CD4-positive, alpha-beta memory T cell (primary cell): ENCODE data around the gene PRKAG2. TPM values are rescaled to one million over a fixed set of nuclear protein-coding genes. Genes with fewer than 3 reads are reported as not detected.

Source experiments
- CTCF ChIA-PET: fragments of 350-600 bp; sonication (Branson Sonifier 250); formaldehyde crosslinking; loops from one replicate; lab custom pipeline; 2021; ENCODE audit warnings: inconsistent platforms; ENCODE audit not compliant: partially characterized antibody; lab: Charles Lee
- POLR2A ChIA-PET: fragments of 350-600 bp; sonication (Branson Sonifier 250); formaldehyde crosslinking; loops from one replicate; lab custom pipeline; 2021; ENCODE audit not compliant: partially characterized antibody; lab: Charles Lee
- DNase-seq, 5 donors: peaks; one replicate each; pipeline versions ENCODE4 v3.0.0 to v3.0.0-alpha.2; 2020 to 2022; ENCODE audit warnings: mixed read lengths in 1 of 5
- H3K27ac ChIP-seq: one replicate; pipeline ENCODE4 v1.7.0; 2013; ENCODE audit warnings: low read depth, low read length
- H3K27me3 ChIP-seq: 2 replicates; pipeline ENCODE4 v1.7.0; 2013; ENCODE audit warnings: mild to moderate bottlenecking, low read length, moderate library complexity; ENCODE audit not compliant: insufficient read depth
- H3K36me3 ChIP-seq: 2 replicates; pipeline ENCODE4 v1.7.0; 2013; ENCODE audit warnings: mild to moderate bottlenecking, low read length, moderate library complexity; ENCODE audit not compliant: insufficient read depth
- H3K4me1 ChIP-seq: 2 replicates; pipeline ENCODE4 v1.7.0; 2013; ENCODE audit warnings: mild to moderate bottlenecking, low read length, moderate library complexity; ENCODE audit not compliant: insufficient read depth
- H3K4me3 ChIP-seq, 2 donors: one replicate each; pipeline ENCODE4 v1.7.0; 2013; ENCODE audit warnings: low read length in 2 of 2, mild to moderate bottlenecking in 1 of 2
- H3K9me3 ChIP-seq, 2 donors: one replicate each; pipeline ENCODE4 v1.7.0; 2013; ENCODE audit warnings: low read length in 2 of 2, control low read depth in 1 of 2; ENCODE audit not compliant: control insufficient read depth in 1 of 2
- H3K27ac Mint-ChIP-seq, 7 donors: one replicate each; pipeline ENCODE4 v1.8.0; 2020 to 2021; ENCODE audit warnings: mixed read lengths in 7 of 7, mild to moderate bottlenecking in 6 of 7, inconsistent platforms in 3 of 7, moderate library complexity in 3 of 7
- H3K27me3 Mint-ChIP-seq, 2 donors: one replicate each; pipeline ENCODE4 v1.8.0; 2020 to 2021; ENCODE audit warnings: mixed read lengths in 2 of 2
- H3K36me3 Mint-ChIP-seq, 2 donors: one replicate each; pipeline ENCODE4 v1.8.0; 2020 to 2021; ENCODE audit warnings: mixed read lengths in 2 of 2, inconsistent platforms in 1 of 2, mild to moderate bottlenecking in 1 of 2
- H3K4me1 Mint-ChIP-seq, 4 donors: one replicate each; pipeline ENCODE4 v1.8.0; 2020 to 2021; ENCODE audit warnings: mixed read lengths in 4 of 4, mild to moderate bottlenecking in 1 of 4
- H3K4me3 Mint-ChIP-seq, 8 donors: one replicate each; pipeline ENCODE4 v1.8.0; 2020 to 2021; ENCODE audit warnings: mixed read lengths in 8 of 8, mild to moderate bottlenecking in 7 of 8, moderate library complexity in 6 of 8, inconsistent platforms in 3 of 8
- H3K9me3 Mint-ChIP-seq, 8 donors: one replicate each; pipeline ENCODE4 v1.8.0; 2020 to 2021; ENCODE audit warnings: mixed read lengths in 8 of 8, mild to moderate bottlenecking in 5 of 8, inconsistent platforms in 3 of 8, moderate library complexity in 1 of 8
- intact Hi-C: fragments of 100-400 bp; cut with micrococcal nuclease; formaldehyde crosslinking; loops from one replicate; pipeline ENCODE4 v1.15.1; 2023
- polyA plus RNA-seq, 2 donors: library from polyadenylated mRNA; unstranded; fragments of 300-500 nt; fragmentation: Illumina TruSeq; gene quantifications; one replicate each; pipeline ENCODE4 v1.2.3, GENCODE V29; 2021
- total RNA-seq, 2 experiments: library from RNA; stranded (reverse); gene quantifications; one replicate each; pipeline ENCODE4 v1.2.3, GENCODE V29; 2021

Gene PRKAG2
- total and polyA plus RNA-seq, 4 experiments from 2014 or later = 27.4 to 61.0 (median 47.4) TPM

DNA sequence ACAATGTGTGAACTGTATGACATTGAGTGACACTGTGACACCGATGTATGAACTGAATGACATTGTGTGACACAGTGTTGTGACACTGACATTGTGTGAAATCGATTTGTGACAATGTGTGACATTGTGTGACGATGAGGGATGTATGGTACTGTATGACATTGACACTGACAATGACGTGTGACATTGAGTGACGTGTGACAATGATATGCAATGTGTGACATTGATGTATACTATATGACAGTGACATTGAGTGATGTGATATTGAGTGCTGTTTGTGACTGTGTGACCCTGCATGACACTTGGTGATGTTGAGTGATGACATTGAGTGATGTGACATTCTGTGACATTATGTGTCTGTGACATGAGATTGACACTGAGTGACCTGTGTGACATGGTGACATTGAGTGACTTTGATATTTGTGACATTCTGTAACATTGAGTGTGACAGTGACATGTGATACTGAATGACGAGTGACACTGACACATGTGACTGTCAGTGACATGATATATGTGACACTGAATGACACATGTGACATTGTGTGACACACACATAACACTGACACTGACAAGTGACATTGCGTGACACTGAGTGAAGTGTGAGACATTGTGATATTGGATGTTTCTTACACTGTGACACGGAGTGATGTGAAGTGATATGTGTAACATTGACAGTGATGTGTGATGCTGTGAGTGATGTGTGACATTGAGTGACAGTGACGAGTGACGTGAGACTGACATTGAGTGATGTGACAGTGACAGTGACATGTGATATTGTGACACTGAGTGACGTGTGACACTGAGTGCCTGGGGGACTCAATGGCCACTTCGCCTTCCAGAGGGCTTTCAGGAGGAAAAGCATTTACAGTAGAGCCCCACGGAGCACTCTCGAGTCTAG, 167.5 kb downstream of the PRKAG2 start:
- peaks cover 7 to 9% of the 10 kb centered on the region in 2 donors for H3K36me3 Mint-ChIP-seq
- intact Hi-C loops = no loop called here
- H3K4me3 Mint-ChIP-seq = no peak overlapping the region
- ChIA-PET CTCF (no interaction called here), POLR2A (no interaction called here)
- no peaks in the 10 kb centered on the region for H3K27me3 ChIP-seq
- no peak overlapping the region for H3K27ac Mint-ChIP-seq
- H3K9me3 ChIP-seq = no peaks in the 10 kb centered on the region
- no peak overlapping the region for H3K4me3 ChIP-seq
- no peak for DNase-seq
- H3K9me3 Mint-ChIP-seq = no peaks in the 10 kb centered on the region
- no peaks in the 10 kb centered on the region for H3K4me1 ChIP-seq
- H3K36me3 ChIP-seq = no peaks in the 10 kb centered on the region
- no peaks in the 10 kb centered on the region for H3K27me3 Mint-ChIP-seq
- peaks cover 0 to 8% (median 4%) of the 10 kb centered on the region in 4 donors for H3K4me1 Mint-ChIP-seq
- H3K27ac ChIP-seq = no peak overlapping the region

DNA sequence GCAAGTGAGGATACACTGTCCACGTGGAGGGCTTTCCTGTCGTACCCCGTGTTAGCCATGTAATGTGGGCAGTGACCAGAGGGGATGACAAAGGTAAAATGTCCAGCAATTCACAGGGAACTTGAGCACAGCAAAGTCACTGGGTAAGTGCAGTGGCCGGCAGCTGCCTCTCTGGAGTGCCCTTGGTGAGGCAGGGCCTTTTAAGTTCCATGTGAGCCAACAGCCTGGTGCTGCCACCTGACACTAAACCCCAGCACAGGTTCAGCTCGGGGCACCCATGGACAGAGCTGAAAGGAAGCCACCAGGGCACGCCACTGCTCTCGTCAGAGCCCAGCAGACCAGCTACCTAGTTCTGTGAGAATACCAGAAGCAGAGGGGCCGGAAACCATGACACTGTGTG, 168.3 kb downstream of the PRKAG2 start:
- H3K4me3 Mint-ChIP-seq = no peak overlapping the region

DNA sequence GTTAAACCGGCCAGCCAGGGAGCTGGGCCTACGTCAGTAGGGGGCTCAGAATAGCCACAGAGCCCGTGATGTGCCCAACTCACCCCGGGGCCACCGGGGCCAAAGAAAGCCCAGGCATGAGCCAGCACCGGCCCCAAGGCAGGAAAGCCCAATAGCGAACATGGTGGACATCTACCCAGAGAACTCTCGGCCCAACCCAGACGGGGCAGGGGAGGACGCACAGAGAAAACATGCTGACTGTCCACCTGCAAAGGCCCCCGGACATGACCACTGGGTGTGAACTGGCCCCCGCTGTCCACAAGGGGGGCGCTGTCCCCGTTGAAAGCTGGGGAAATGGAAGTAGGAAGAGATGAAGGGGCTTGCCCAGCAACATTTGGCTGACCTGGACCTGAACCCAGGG, 169.2 kb downstream of the PRKAG2 start:
- peaks cover 0 to 8% (median 4%) of the 10 kb centered on the region in 4 donors for H3K4me1 Mint-ChIP-seq

More for the DNA sequence above, 168.3 kb downstream of the PRKAG2 start:
- no peaks in the 10 kb centered on the region for H3K27me3 Mint-ChIP-seq
- no peak for DNase-seq
- H3K27ac ChIP-seq = no peak overlapping the region
- intact Hi-C loops = no loop called here
- H3K36me3 Mint-ChIP-seq = peaks cover 7 to 9% of the 10 kb centered on the region in 2 donors
- peaks cover 0 to 8% (median 4%) of the 10 kb centered on the region in 4 donors for H3K4me1 Mint-ChIP-seq
- no peak overlapping the region for H3K27ac Mint-ChIP-seq
- no peaks in the 10 kb centered on the region for H3K9me3 ChIP-seq
- POLR2A ChIA-PET = no interaction called here
- H3K36me3 ChIP-seq = no peaks in the 10 kb centered on the region
- no peak overlapping the region for H3K4me3 ChIP-seq
- H3K9me3 Mint-ChIP-seq = no peaks in the 10 kb centered on the region
- no peaks in the 10 kb centered on the region for H3K27me3 ChIP-seq
- no peaks in the 10 kb centered on the region for H3K4me1 ChIP-seq
- CTCF ChIA-PET = no interaction called here

DNA sequence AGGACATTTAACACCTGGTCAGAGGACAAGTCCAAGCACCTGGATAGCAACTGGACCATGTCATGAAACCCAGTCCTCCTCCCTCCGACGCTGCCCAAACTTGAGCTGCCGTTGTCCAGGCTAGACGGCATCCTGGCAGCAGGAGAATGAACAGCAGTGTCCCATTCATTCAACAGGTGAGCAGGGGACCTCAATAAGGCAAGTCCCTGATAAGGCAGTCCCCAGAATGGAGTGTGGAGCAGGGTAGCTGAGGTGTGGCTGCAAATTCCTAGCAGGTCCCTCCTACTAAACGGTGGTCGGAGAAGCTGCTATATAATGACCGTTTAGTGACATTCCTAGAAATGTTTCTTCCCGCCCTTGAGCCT, 169.8 kb downstream of the PRKAG2 start:
- no peak overlapping the region for H3K4me3 ChIP-seq
- Mint-ChIP-seq H3K4me3 (no peak overlapping the region), H3K36me3 (peaks cover 9% of the 10 kb centered on the region in 2 donors), H3K9me3 (no peaks in the 10 kb centered on the region), H3K4me1 (peaks cover 0 to 9% (median 5%) of the 10 kb centered on the region in 4 donors), H3K27me3 (no peaks in the 10 kb centered on the region), H3K27ac (no peak overlapping the region)
- ChIA-PET CTCF (no interaction called here), POLR2A (no interaction called here)
- intact Hi-C loops = no loop called here
- H3K27ac ChIP-seq = no peak overlapping the region
- DNase-seq = no peak
- H3K27me3 ChIP-seq = no peaks in the 10 kb centered on the region
- no peaks in the 10 kb centered on the region for H3K36me3 ChIP-seq
- no peaks in the 10 kb centered on the region for H3K9me3 ChIP-seq
- no peaks in the 10 kb centered on the region for H3K4me1 ChIP-seq

More for the DNA sequence above, 169.2 kb downstream of the PRKAG2 start:
- DNase-seq = no peak
- intact Hi-C loops = no loop called here
- CTCF ChIA-PET = no interaction called here
- Histone ChIP-seq H3K4me1 (no peaks in the 10 kb centered on the region), H3K36me3 (no peaks in the 10 kb centered on the region), H3K27me3 (no peaks in the 10 kb centered on the region), H3K9me3 (no peaks in the 10 kb centered on the region), H3K27ac (no peak overlapping the region), H3K4me3 (no peak overlapping the region)
- no peak overlapping the region for H3K4me3 Mint-ChIP-seq
- no peaks in the 10 kb centered on the region for H3K27me3 Mint-ChIP-seq
- H3K27ac Mint-ChIP-seq = no peak overlapping the region
- peaks cover 9% of the 10 kb centered on the region in 2 donors for H3K36me3 Mint-ChIP-seq
- H3K9me3 Mint-ChIP-seq = no peaks in the 10 kb centered on the region
- POLR2A ChIA-PET = no interaction called here

DNA sequence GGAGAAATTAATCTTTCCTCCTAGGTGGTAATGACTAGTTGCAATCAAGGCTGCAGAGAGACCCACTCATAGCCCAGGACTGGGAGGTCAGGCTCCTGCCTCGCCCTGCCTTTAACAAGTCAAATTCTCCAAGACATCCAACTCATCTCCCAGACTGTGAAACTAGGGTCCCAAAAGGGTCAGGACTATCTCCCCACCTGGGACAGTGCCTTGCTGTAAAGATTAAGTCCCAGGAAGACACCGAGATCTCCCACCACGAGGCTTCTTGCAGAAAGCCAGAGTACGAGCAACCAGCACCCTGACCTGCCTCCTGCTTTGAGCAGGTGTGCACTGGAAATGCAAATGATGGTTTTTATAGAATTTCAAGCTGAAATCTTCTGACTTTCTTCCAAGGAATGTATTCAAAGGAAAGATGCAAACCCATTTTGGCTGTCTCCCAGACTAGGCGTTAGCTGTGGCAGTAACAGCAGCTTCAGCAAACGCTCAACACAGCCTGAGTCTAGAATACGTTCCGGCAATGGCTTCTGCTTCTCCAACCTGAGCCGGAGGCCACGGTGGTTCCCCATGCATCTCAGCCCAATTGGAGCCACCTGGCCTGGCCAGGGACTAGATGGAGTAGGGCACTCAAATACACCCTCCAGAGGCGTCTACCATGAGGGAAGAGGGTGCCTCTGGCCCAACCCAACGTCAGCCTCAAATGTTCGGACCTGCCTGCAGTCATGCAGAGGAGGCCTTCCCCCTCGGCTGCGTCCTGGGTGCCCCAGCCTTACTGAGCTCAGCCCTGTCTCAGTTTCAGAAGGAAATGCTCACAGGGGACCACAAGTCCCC, 170.4 kb downstream of the PRKAG2 start:
- H3K4me3 Mint-ChIP-seq = no peak overlapping the region

DNA sequence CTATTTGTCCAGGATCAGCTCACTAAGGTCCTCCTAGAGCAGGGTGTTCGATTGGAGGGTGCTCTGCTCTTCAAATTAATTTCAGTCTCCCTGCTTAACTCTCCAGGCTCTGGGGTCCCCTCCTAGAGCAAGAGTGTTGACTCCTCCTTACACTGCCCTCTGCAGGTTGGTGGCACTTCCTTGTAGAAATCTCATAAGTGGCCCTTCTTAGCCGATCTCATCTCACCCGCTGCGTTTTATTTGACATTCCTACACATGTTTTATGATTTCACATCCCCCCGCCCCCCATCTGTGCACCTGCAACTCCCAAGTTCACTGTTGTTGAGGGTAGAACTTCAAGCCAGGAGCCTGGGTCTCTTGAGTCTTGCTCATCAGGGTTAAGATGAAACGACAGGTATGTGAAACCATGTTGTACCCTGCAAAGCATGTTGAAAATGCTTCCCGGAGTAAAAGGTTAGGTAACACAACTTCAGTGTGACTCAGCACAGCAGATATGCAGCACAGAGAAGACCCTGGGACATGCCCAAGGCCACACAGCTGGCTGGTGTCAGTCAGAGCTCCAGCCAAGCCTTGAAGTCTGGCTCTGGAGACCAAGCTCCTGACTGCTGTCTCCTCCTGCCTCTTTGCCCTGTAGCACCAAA, 171.2 kb downstream of the PRKAG2 start:
- POLR2A ChIA-PET = interaction anchor here (1.2 kb wide), 1 partner anchor 63 kb away, joined by 3 read pairs; no protein-coding TSS in a partner anchor
- H3K36me3 Mint-ChIP-seq = peaks cover 9 to 13% of the 10 kb centered on the region in 2 donors
- CTCF ChIA-PET = no interaction called here
- DNase-seq = no peak
- H3K9me3 Mint-ChIP-seq = no peaks in the 10 kb centered on the region
- Histone ChIP-seq H3K36me3 (no peaks in the 10 kb centered on the region), H3K9me3 (no peaks in the 10 kb centered on the region), H3K27ac (no peak overlapping the region), H3K27me3 (no peaks in the 10 kb centered on the region), H3K4me1 (no peaks in the 10 kb centered on the region), H3K4me3 (no peak overlapping the region)
- no peak overlapping the region for H3K27ac Mint-ChIP-seq
- intact Hi-C loops = no loop called here
- no peak overlapping the region for H3K4me3 Mint-ChIP-seq
- H3K4me1 Mint-ChIP-seq = peaks cover 0 to 9% (median 5%) of the 10 kb centered on the region in 4 donors
- no peaks in the 10 kb centered on the region for H3K27me3 Mint-ChIP-seq

More for the DNA sequence above, 170.4 kb downstream of the PRKAG2 start:
- Histone ChIP-seq H3K27ac (no peak overlapping the region), H3K4me1 (no peaks in the 10 kb centered on the region), H3K9me3 (no peaks in the 10 kb centered on the region), H3K27me3 (no peaks in the 10 kb centered on the region), H3K4me3 (no peak overlapping the region), H3K36me3 (no peaks in the 10 kb centered on the region)
- Mint-ChIP-seq H3K27me3 (no peaks in the 10 kb centered on the region), H3K36me3 (peaks cover 9% of the 10 kb centered on the region in 2 donors), H3K27ac (peak overlapping the region in 1 of 7 donors; percentile 37), H3K9me3 (no peaks in the 10 kb centered on the region), H3K4me1 (peaks cover 0 to 9% (median 5%) of the 10 kb centered on the region in 4 donors)
- ChIA-PET CTCF (no interaction called here), POLR2A (interaction anchor here (1.2 kb wide), 1 partner anchor 63 kb away, joined by 3 read pairs; no protein-coding TSS in a partner anchor)
- intact Hi-C loops = no loop called here
- no peak for DNase-seq
